Adrenal gland (tissue), 5 donors: ENCODE results near the gene LRRC73.

Source experiments
- POLR2A ChIP-seq, 2 donors: fragments of 450-650 bp; IDR thresholded peaks; one replicate each; pipeline ENCODE4 v1.6.1; 2017; ENCODE audit warnings: antibody characterized with exemption in 2 of 2, mild to moderate bottlenecking in 2 of 2, moderate library complexity in 1 of 2
- TF ChIP-seq, protein P1 (sequence below), 6 experiments: fragments of 450-650 bp in 4 of 6; fragments of 200-600 bp in 2 of 6; sonication (generic) in 1 of 6; IDR thresholded peaks; 1 replicate in 5 of 6; 2 replicates in 1 of 6; pipeline versions ENCODE4 v1.5.1 to v1.8.0; 2016 to 2021; ENCODE audit warnings: antibody characterized with exemption in 6 of 6, mild to moderate bottlenecking in 2 of 6, moderate library complexity in 1 of 6
- donor health status: DM: no; HTN: no; CAD: no.

DNA sequence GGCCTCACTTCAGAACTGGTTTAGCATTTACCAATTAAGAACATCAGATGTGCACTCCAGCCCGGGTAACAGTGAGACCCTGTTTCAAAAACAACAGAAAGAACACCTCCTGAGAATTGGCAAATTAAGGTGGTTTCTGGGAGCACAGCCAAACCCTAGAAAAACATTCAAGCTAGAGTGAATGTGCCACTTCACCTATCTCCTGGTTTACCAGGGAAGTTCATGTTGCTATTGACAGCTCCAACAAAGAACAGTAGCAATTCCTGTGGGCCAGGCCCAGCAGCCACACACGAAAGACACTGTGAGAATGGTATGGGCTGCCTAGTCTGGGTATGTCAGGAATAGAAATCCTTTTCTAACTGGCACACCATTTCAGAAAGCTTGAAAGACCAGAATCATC lies 11.7 kb upstream of the LRRC73 start:
- no peak for TF ChIP-seq POLR2A (IDR thresholded peaks at IDR 0.05)
- TF ChIP-seq, protein P1, sequence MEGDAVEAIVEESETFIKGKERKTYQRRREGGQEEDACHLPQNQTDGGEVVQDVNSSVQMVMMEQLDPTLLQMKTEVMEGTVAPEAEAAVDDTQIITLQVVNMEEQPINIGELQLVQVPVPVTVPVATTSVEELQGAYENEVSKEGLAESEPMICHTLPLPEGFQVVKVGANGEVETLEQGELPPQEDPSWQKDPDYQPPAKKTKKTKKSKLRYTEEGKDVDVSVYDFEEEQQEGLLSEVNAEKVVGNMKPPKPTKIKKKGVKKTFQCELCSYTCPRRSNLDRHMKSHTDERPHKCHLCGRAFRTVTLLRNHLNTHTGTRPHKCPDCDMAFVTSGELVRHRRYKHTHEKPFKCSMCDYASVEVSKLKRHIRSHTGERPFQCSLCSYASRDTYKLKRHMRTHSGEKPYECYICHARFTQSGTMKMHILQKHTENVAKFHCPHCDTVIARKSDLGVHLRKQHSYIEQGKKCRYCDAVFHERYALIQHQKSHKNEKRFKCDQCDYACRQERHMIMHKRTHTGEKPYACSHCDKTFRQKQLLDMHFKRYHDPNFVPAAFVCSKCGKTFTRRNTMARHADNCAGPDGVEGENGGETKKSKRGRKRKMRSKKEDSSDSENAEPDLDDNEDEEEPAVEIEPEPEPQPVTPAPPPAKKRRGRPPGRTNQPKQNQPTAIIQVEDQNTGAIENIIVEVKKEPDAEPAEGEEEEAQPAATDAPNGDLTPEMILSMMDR (IDR thresholded peaks at IDR 0.05): no peak
